GM20000 (cell line): ENCODE measurements around the gene CLRN3.

ENCODE experiments used
- DNase-seq: peaks from one replicate; pipeline ENCODE4 v3.0.0; 2012; ENCODE audit warnings: low spot score
- CTCF ChIP-seq: IDR thresholded peaks from 2 replicates; pipeline ENCODE4 v1.5.1; 2012; ENCODE audit warnings: mild to moderate bottlenecking, control low read depth; ENCODE audit errors: extremely low read depth, missing control alignments

CLRN3 gene

GRCh38 chr10:127905848-127906261, 13.1 kb upstream of the CLRN3 start:
- DNase-seq = no peak
- no peak for TF ChIP-seq CTCF

- TF ChIP-seq CTCF = no peak
- no peak for DNase-seq
Observed at GRCh38 chr10:127905001-127905847, 12.5 kb upstream of the CLRN3 start.

GRCh38 chr10:127904311-127905000, 11.7 kb upstream of the CLRN3 start:
- no peak for DNase-seq
- TF ChIP-seq CTCF = no peak

- DNase-seq = no peak
- TF ChIP-seq CTCF = no peak
Observed at GRCh38 chr10:127903789-127904188, 11.0 kb upstream of the CLRN3 start.

GRCh38 chr10:127899766-127900387, 7.1 kb upstream of the CLRN3 start:
- no peak for TF ChIP-seq CTCF
- DNase-seq = no peak

- no peak for DNase-seq
- no peak for TF ChIP-seq CTCF
Observed at GRCh38 chr10:127897177-127897576, 4.4 kb upstream of the CLRN3 start.

- DNase-seq = no peak
Observed at GRCh38 chr10:127896590-127896989, 3.8 kb upstream of the CLRN3 start.

More at GRCh38 chr10:127896590-127896989, 3.8 kb upstream of the CLRN3 start:
- TF ChIP-seq CTCF = no peak
